HG02870 (cell line): ENCODE measurements around the gene VWCE.

Source experiments
- ATAC-seq: cut with Tn5 transposase; IDR thresholded peaks from one replicate; pipeline ENCODE4 v1.9.1; 2021; ENCODE audit warnings: mild to moderate bottlenecking, moderate library complexity; ENCODE audit not compliant: unreplicated experiment

VWCE gene

DNA sequence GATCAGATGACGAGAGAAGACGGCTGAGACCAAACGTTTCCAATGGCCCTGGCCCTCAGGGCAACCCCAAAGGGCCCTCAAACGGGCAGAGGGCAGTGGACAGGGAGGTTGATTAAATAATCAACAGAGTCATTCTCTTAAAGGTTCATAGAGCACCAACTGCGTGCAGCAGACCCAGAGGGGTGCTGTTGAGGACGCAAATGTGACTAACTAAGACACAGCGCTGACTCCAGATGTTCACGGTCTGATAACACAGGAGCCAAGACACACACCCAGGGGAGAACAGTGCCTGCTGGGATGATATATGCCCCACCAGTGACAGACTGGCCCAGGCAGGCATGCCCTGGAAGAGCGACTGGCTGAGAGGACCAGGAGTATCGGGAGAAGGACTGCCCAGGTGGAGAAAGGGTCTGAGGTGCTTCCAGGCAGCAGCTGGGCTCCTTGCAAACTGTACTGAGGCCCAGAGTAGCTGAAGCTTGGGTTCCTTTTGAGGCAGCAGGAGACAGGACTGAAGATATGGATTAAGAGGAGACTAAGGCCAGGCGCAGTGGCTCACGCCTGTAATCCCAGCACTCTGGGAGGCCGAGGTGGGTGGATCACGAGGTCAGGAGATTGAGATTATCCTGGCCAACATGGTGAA, 7.7 kb downstream of the VWCE start:
- ATAC-seq = no peak

GRCh38 chr11:61283613-61284012, 11.5 kb downstream of the VWCE start:
- no peak for ATAC-seq

- ATAC-seq = no peak
Measured at GRCh38 chr11:61281581-61282250, 13.4 kb downstream of the VWCE start.

DNA sequence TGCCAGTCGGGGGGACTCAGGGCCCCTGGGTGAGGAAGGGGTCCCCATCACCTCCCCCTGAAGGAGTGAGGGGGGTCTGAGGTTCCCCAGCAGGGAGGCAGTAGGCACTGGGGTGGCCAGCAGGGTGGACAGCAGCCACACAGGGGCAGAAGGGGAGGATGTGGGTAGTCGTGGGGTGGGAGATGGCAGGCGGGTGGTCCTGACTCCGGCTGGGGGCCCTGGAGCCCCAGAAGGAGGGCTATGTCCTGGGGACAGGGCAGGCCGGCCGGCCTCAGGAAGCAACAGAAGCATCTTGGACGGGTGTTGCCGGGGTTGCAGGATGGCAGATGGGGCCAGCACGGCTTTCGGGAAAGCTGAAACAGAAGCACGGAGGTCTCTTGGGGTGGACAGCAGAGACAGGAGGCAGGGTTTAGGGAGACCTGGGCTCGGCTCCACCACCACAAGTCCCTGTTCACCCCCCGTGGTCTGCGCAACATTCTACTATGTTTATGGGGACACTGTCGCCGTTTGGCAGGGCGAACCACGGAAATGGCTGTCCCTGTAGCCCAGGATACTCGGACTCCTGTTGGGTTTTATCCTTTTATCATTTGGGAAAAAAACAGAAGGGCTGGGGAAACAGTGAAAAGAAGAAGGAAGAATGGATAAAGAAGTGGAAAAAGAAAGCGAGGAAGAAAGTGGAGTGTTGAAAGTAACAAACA, 14.1 kb downstream of the VWCE start:
- ATAC-seq = no peak

DNA sequence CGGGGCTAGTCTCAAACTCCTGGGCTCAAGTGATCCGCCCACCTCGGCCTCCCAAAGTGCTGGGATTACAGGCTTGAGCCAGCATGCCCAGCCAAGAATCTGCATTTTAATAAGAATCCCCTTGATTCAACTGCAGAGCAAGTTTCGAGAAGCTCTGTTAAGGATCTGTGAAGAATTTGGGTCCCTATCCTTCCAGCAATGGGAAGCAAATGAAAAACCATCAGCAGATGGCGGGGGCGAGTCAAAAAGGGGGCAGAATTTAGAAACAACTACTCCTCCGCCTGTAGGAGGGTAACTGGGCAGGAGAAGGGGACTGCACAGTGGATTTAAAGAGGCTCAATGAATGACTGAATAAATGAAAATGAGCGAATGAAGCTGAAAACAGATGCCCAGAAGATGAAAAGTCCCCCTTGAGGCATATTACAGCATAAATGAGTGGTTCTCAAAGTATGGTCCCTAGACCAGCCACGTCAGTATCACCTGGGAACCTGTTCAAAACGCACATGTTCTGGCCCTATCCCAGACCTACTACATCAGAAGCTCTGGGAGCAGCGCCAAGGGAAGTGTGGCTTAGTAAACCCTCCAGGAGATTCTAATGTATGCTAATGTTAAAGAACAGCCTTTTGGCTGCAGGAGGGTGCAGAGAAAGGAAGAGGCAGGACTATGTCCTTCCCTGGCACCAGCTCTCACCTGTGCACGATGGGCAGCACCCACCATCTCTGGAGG, 15.0 kb downstream of the VWCE start:
- ATAC-seq = no peak

DNA sequence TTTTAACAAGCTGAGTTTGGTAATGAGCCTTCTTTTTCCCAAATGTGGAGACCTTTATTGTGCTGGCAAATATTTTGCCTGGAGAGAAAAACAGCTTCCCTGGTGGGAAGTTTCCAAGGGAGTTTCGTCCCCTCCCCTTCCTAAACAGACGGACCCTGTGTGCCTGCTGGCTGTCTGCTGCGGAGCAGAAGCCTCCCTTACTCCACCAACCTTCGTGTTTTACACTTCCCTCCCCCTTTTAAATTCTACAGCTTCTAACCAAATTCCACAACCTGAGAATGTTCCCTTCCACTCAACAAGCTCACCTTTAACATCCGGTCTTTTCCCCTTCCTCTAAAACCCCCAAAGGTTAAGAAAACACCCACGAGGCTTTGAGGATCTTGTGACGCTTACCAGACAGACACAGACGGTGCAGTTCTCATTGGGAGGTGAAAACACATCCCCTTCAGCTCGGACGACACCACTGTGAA, 17.1 kb downstream of the VWCE start:
- no peak for ATAC-seq

DNA sequence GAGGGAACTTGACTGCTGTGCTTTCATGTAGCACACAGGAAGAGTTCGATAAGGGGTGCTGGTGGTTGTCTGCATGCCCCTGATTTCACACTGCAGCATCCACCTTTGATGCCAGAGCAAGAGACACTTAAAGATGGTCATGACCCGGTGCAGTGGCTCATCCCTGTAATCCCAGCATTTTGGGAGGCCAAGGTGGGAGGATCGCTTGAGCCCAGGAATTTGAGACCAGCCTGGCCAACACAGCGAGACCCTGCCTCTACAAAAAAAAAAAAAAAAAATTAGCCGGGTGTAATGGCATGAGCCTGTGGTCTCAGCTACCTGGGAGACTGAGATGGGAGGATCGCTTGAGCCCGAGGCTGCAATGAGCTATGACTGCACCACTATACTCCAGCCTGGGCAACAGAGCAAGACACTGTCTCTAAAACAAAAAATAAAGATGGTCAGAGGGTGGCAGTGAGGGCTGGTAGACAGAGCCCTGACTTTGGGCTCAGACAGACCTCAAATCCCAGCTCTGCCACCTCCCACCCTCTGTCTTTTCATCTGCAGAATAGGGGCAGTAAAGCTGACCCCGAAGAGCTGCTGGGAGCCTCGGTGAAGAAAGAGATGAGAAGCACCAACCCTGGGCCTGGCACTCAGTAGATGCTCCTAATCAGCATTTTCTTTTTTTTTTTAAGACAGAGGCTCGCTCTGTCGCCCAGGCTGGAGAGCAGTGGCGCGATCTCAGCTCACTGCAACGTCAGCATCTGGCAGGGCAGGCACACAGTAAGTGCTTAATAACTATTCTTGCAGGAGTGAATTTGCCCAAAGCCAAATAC, 17.7 kb downstream of the VWCE start:
- ATAC-seq = no peak

GRCh38 chr11:61275191-61275590, 19.9 kb downstream of the VWCE start:
- no peak for ATAC-seq

DNA sequence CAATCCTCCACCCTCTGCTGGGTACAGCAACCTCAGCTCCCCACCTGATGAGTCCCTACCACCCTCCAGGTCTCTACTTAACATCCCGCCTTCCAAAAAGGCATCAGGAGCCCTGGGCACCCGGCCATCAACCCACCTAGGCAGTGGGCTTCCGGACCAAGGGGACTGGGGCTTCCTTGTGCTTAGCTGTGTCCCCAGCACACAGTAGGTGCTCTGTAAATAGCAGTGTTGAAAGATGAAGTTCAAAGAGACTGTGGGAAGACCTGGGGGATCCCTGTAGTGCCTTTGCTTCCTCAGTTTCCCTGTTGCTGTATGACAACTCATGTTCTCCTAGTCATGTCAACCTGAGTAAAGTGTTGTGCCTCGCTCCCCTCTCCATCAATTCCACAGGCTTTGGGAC, 21.0 kb downstream of the VWCE start:
- ATAC-seq = no peak

GRCh38 chr11:61273178-61274078, 21.7 kb downstream of the VWCE start:
- no peak for ATAC-seq

- no peak for ATAC-seq
Measured at GRCh38 chr11:61272731-61273130, 22.4 kb downstream of the VWCE start.

- no peak for ATAC-seq
Measured at GRCh38 chr11:61270354-61271076, 24.6 kb downstream of the VWCE start.

DNA sequence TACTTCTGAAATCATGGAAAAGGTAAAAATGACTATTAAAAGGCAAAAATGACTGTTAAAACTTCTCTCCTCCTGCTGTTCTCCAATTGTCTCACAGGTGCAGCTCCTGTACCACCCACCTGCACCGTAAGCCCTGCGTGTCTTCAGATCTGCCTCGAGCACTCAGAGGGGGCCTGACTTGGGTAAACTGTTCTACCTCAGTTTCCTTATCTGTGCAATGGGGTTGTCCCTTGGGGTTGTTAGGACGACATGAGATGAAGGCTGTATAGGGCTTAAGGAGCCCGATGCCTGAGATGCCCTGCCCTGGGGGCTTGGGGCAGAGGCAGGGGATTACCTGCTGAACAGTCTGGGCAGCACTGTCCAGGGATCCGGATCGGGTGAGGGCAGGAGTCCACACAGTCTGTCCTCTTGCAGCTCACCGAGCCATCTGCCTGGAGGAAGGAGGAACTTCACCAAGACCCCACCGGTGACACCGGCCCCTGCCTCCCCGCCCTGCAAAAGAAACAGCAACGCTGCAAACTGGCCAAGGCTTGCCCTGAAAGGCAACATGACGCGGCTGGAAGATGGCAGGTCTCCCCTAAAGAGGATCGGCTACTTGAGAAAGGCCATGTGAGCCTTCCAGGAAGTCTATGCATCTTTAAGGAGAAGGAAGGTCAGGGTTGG, 26.4 kb downstream of the VWCE start:
- ATAC-seq = no peak

GRCh38 chr11:61267437-61267841, 27.7 kb downstream of the VWCE start:
- ATAC-seq = no peak

DNA sequence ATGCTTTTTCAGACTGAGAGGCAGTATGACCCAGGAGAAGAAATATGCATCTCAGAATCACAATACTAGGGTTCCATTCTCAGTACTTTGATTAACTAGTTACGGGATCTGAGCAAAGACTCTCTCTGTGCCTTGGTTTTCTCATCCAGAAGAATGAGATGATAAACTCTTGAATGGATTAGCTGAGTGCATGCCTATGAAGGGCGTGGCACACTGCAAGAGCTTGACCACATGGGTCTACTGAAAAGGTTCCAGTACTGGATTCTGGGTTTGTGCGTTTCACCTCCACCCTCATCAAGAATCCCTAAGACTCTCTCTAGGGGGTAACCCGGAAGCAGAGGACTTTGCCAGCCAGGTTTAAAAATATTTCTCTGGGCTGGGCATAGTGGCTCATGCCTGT, 28.5 kb downstream of the VWCE start:
- no peak for ATAC-seq

DNA sequence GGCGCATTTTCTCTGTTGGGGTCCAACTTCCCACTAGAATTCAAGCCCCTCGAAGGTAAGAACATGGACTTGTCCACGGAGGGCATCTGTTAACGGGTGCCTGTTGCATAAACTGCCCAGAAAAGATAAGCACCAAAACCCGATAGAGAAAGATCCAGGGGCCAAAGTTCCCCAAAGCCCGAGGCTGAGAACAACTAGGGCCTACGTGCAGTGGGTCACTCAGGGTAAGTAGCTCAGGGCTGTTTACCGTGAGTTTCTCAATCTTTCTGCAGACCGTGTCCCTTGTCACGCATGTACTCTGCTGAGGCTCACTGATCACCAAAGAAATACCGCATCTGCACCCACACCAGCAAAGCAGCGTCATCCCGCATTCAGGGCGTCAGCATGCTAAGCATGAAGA, 29.8 kb downstream of the VWCE start:
- ATAC-seq = no peak

DNA sequence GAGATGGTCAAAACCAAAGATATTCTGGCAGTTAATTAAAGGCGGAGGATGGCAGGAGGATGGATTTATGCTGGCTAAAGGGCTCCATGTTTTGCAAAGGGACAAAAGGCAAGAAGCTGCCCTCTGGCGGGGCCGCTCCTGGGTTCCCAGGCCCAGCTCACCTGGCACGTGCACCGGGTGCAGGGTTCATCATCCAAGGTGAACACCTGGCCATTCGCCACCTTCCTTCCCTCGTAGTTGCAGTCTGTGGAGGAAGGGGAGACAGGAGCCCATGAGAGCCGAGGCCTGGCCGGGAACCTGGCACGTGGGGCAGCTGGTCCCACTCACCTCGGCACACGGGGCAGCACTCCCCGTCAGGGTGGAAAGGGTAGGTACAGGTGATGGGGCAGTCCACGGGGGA, 30.3 kb downstream of the VWCE start:
- ATAC-seq = no peak

- ATAC-seq = no peak
Measured at GRCh38 chr11:61264371-61264770, 30.7 kb downstream of the VWCE start.
